Osteocyte (in vitro differentiated cells): ENCODE data around the gene ACAD8. TPM values are rescaled to one million over a fixed set of nuclear protein-coding genes. Genes with fewer than 3 reads are reported as not detected.

Experiments used
- DNase-seq: peaks from one replicate; pipeline ENCODE4 v3.0.0; 2021; ENCODE audit warnings: mixed read lengths; ENCODE audit not compliant: unreplicated experiment; ENCODE audit errors: extremely low spot score
- H3K27ac Mint-ChIP-seq: one replicate; pipeline ENCODE4 v1.8.0; 2021; ENCODE audit warnings: mild to moderate bottlenecking, mixed read lengths; ENCODE audit not compliant: unreplicated experiment
- H3K27me3 Mint-ChIP-seq: one replicate; pipeline ENCODE4 v1.8.0; 2021; ENCODE audit warnings: mixed read lengths; ENCODE audit not compliant: unreplicated experiment
- H3K36me3 Mint-ChIP-seq: one replicate; pipeline ENCODE4 v1.8.0; 2021; ENCODE audit warnings: mixed read lengths; ENCODE audit not compliant: unreplicated experiment
- H3K4me1 Mint-ChIP-seq: one replicate; pipeline ENCODE4 v1.8.0; 2021; ENCODE audit warnings: mixed read lengths; ENCODE audit not compliant: unreplicated experiment
- H3K4me3 Mint-ChIP-seq: one replicate; pipeline ENCODE4 v1.8.0; 2021; ENCODE audit warnings: mild to moderate bottlenecking, moderate library complexity, mixed read lengths; ENCODE audit not compliant: unreplicated experiment
- H3K9me3 Mint-ChIP-seq: one replicate; pipeline ENCODE4 v1.8.0; 2021; ENCODE audit warnings: mixed read lengths; ENCODE audit not compliant: unreplicated experiment
- CTCF ChIP-seq: fragments of 200-600 bp; sonication (generic); IDR thresholded peaks from 2 replicates; pipeline ENCODE4 v1.5.0; 2021; ENCODE audit warnings: antibody characterized with exemption, mild to moderate bottlenecking, moderate library complexity
- total RNA-seq: library from RNA; stranded (reverse); gene quantifications from 2 replicates; pipeline ENCODE4 v1.2.1, GENCODE V29; 2021

The ACAD8 gene
- total RNA-seq, 1 donor from 2014 or later, result 25.5 TPM

GRCh38 chr11:134240592-134240991, 12.8 kb upstream of the ACAD8 start:
- Mint-ChIP-seq H3K4me3 (no peak overlapping the region), H3K36me3 (peaks cover 34% of the 10 kb centered on the region), H3K27me3 (no peaks in the 10 kb centered on the region), H3K9me3 (no peaks in the 10 kb centered on the region), H3K4me1 (no peaks in the 10 kb centered on the region), H3K27ac (no peak overlapping the region)
- DNase-seq, result no peak
- no peak for TF ChIP-seq CTCF

GRCh38 chr11:134242376-134242775, 11.0 kb upstream of the ACAD8 start:
- Mint-ChIP-seq H3K9me3 (no peaks in the 10 kb centered on the region), H3K4me1 (no peaks in the 10 kb centered on the region), H3K27me3 (no peaks in the 10 kb centered on the region), H3K27ac (no peak overlapping the region), H3K36me3 (peaks cover 38% of the 10 kb centered on the region), H3K4me3 (no peak overlapping the region)
- DNase-seq, result no peak
- TF ChIP-seq CTCF, result no peak

DNA sequence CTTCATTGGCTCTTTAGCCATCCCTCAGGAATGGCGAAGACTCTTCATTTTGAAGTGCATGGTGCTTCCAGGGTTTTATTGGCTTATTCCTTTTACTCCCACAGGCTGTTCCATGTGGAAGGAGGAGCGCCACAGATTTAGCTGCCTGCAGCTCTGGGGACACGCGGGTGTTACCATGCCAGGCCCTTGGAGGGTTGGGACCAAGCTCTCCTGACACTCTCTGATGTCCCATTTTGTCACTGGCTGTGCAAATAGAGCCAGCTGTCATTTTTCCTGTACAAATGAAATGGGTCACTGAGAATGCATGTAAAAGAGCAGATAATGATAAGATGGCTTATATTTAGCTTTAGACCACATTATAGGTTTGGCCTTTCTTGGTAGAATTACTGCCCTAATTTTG, 9.5 kb upstream of the ACAD8 start:
- no peaks in the 10 kb centered on the region for H3K4me1 Mint-ChIP-seq
- DNase-seq, result no peak
- no peaks in the 10 kb centered on the region for H3K27me3 Mint-ChIP-seq
- no peak overlapping the region for H3K27ac Mint-ChIP-seq
- peaks cover 43% of the 10 kb centered on the region for H3K36me3 Mint-ChIP-seq
- H3K4me3 Mint-ChIP-seq, result no peak overlapping the region
- TF ChIP-seq CTCF, result no peak
- H3K9me3 Mint-ChIP-seq, result no peaks in the 10 kb centered on the region

DNA sequence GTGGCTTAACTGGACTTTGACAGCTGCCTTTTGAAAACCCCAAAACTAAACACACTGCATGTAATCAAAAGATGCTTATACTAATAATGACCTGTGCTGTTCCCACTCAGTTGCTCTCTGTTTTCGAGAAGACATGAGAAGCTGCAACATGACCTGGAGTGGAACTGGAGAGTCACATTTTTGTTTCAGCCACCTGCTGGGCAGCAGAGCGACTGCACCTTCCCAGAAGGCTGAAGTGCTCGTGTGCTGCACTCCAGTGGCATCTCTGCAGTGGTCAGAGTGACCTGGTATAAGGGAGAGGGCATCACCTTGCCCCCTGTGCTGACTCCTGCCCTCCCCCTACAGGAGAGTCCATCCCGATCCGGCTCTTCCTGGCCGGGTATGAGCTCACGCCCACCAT, 8.8 kb upstream of the ACAD8 start:
- Mint-ChIP-seq H3K27ac (no peak overlapping the region), H3K9me3 (no peaks in the 10 kb centered on the region), H3K4me1 (no peaks in the 10 kb centered on the region), H3K27me3 (no peaks in the 10 kb centered on the region), H3K36me3 (peaks cover 48% of the 10 kb centered on the region), H3K4me3 (no peak overlapping the region)
- no peak for DNase-seq
- peak; percentile 41 for TF ChIP-seq CTCF

DNA sequence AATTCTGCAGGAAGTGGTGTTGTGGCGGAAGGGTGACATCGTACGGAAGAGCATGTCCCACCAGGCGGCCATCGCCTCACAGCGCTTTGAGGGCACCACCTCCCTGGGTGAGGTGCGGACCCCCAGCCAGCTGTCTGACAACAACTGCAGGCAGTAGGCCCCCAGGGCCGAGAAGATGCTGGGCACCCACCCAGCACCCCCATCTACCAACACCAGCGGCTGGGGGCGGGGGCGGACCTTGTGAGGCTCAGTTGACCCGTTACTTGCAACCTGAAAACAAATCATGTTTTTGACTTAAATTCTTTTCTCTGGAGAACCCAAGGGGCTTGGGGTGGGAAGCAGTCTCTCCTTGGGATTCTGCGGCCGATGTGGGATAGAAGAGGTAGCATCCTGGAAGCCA, 7.9 kb upstream of the ACAD8 start:
- H3K9me3 Mint-ChIP-seq, result no peaks in the 10 kb centered on the region
- H3K27me3 Mint-ChIP-seq, result no peaks in the 10 kb centered on the region
- H3K27ac Mint-ChIP-seq, result no peak overlapping the region
- no peak for TF ChIP-seq CTCF
- no peak for DNase-seq
- no peaks in the 10 kb centered on the region for H3K4me1 Mint-ChIP-seq
- H3K4me3 Mint-ChIP-seq, result no peak overlapping the region
- H3K36me3 Mint-ChIP-seq, result peaks cover 43% of the 10 kb centered on the region
